Endothelial cell of umbilical vein (primary cell): ENCODE data around the gene HOXC9. TPM values are rescaled to one million over a fixed set of nuclear protein-coding genes. Genes with fewer than 3 reads are reported as not detected.

Experiments used
- BruUV-seq: library from RNA; stranded (reverse); fragments of 400-500 nt; replicated peaks from 2 replicates; lab custom pipeline; 2021; lab: Mats Ljungman, UMichigan
- CTCF ChIA-PET: fragments of 300-600, 350-600 bp; sonication (Branson Sonifier 250); formaldehyde crosslinking; loops from one replicate; lab custom pipeline; 2021; ENCODE audit warnings: antibody characterized with exemption, inconsistent platforms; lab: Charles Lee
- POLR2A ChIA-PET: fragments of 300-600, 350-600 bp; sonication (Branson Sonifier 250); formaldehyde crosslinking; loops from one replicate; lab custom pipeline; 2021; ENCODE audit warnings: antibody characterized with exemption, inconsistent platforms; lab: Charles Lee
- DNase-seq: peaks from one replicate; pipeline ENCODE4 v3.0.0-alpha.2; 2011; ENCODE audit warnings: low read depth, low spot score
- FAIRE-seq: peaks from 2 replicates; lab custom pipeline; 2011; peaks lifted over from hg19 to GRCh38; lab: Jason Lieb, UNC
- H2AFZ ChIP-seq: 2 replicates; pipeline ENCODE4 v1.6.0; 2012; ENCODE audit warnings: low read depth, low read length, control low read depth, inconsistent platforms
- H3K27ac ChIP-seq: 2 replicates; pipeline ENCODE4 v1.5.1; 2011; ENCODE audit warnings: low read depth, mild to moderate bottlenecking, control low read depth, low read length, moderate library complexity; ENCODE audit not compliant: insufficient read depth
- H3K27me3 ChIP-seq, 2 experiments: 2 replicates each; pipeline versions ENCODE4 v1.6.0 to v1.6.1; 2011; ENCODE audit warnings: low read length in 2 of 2, mixed read lengths in 1 of 2; ENCODE audit not compliant: control insufficient read depth in 2 of 2, insufficient read depth in 2 of 2
- H3K36me3 ChIP-seq, 2 experiments: 2 replicates in 1 of 2; 3 replicates in 1 of 2; pipeline ENCODE4 v1.5.1; 2011; ENCODE audit warnings: low read length in 2 of 2, mild to moderate bottlenecking in 1 of 2, moderate library complexity in 1 of 2; ENCODE audit not compliant: control insufficient read depth in 2 of 2, insufficient read depth in 2 of 2; ENCODE audit errors: extremely low read depth in 1 of 2
- H3K4me1 ChIP-seq: 3 replicates; pipeline ENCODE4 v1.5.1; 2011; ENCODE audit warnings: mild to moderate bottlenecking, low read length; ENCODE audit not compliant: control insufficient read depth, insufficient read depth; ENCODE audit errors: extremely low read depth
- H3K4me2 ChIP-seq: 2 replicates; pipeline ENCODE4 v1.6.1; 2011; ENCODE audit warnings: low read length, control low read depth, mixed read lengths; ENCODE audit not compliant: insufficient read depth
- H3K4me3 ChIP-seq, 3 experiments: fragments of 200-600 bp in 1 of 3; sonication (generic), shearing (Covaris generic) in 1 of 3; replicated peaks in 1 of 3; 2 replicates each; pipeline ENCODE4 v1.5.1; 2011 to 2016; ENCODE audit warnings: control low read depth in 3 of 3, low read length in 3 of 3, mild to moderate bottlenecking in 2 of 3, inconsistent platforms in 1 of 3, low read depth in 1 of 3, moderate library complexity in 1 of 3; ENCODE audit not compliant: insufficient read depth in 1 of 3
- H3K79me2 ChIP-seq: 2 replicates; pipeline ENCODE4 v1.6.0; 2012; ENCODE audit warnings: low read length, inconsistent platforms; ENCODE audit not compliant: control insufficient read depth, insufficient read depth
- H3K9ac ChIP-seq: replicated peaks from 2 replicates; pipeline ENCODE3; 2011; ENCODE audit warnings: low read length, control low read depth; ENCODE audit not compliant: insufficient read depth; ENCODE audit errors: extremely low read depth
- H3K9me1 ChIP-seq: replicated peaks from 3 replicates; pipeline ENCODE4 v1.6.0; 2011; ENCODE audit warnings: mild to moderate bottlenecking, low read length; ENCODE audit not compliant: control insufficient read depth, insufficient read depth; ENCODE audit errors: extremely low read depth
- H3K9me3 ChIP-seq: replicated peaks from 2 replicates; pipeline ENCODE4 v1.5.1; 2012; ENCODE audit warnings: low read length, inconsistent platforms; ENCODE audit not compliant: control insufficient read depth, insufficient read depth
- H4K20me1 ChIP-seq: replicated peaks from 2 replicates; pipeline ENCODE3; 2011; ENCODE audit warnings: mild to moderate bottlenecking, low read length; ENCODE audit not compliant: control insufficient read depth, insufficient read depth; ENCODE audit errors: extremely low read depth
- EZH2 ChIP-seq: IDR thresholded peaks from 2 replicates; pipeline ENCODE4 v1.6.1; 2012; ENCODE audit warnings: borderline replicate concordance, low read depth, mild to moderate bottlenecking, moderate library complexity, low read length, inconsistent platforms; ENCODE audit not compliant: severe bottlenecking
- FOS ChIP-seq: IDR thresholded peaks from 2 replicates; pipeline ENCODE4 v1.6.1; 2011; ENCODE audit warnings: mild to moderate bottlenecking, low read length, moderate library complexity, borderline replicate concordance; ENCODE audit not compliant: insufficient read depth
- JUN ChIP-seq: IDR thresholded peaks from 2 replicates; pipeline ENCODE4 v1.6.1; 2011; ENCODE audit warnings: borderline replicate concordance, low read depth; ENCODE audit not compliant: insufficient read length, insufficient read depth
- MAX ChIP-seq: IDR thresholded peaks from 2 replicates; pipeline ENCODE4 v1.6.1; 2011; ENCODE audit not compliant: insufficient read depth, insufficient read length
- MYC ChIP-seq: IDR thresholded peaks from one replicate; pipeline ENCODE4 v1.6.1; 2011; ENCODE audit warnings: mild to moderate bottlenecking, low read depth, low read length
- dilution Hi-C: fragments of 300-500 bp; cut with MboI; formaldehyde crosslinking; loops from one replicate; pipeline ENCODE4 v1.15.0; 2019; ENCODE audit warnings: low sequenced_read_pairs; ENCODE audit not compliant: extremely low pct_ligation_motif_present
- intact Hi-C: fragments of 100-400 bp; cut with micrococcal nuclease; formaldehyde crosslinking; loops from one replicate; pipeline ENCODE4 v1.10.0; 2022
- polyA plus RNA-seq, 4 experiments: library from polyadenylated mRNA; depleted of rRNA in 3 of 4; stranded (reverse) in 3 of 4; unstranded in 1 of 4; fragments of >200 nt; gene quantifications; 2 replicates each; pipeline versions ENCODE4 v1.2.1 to v1.2.3, GENCODE V29; 2011 to 2012; ENCODE audit warnings: missing spikeins in 1 of 4
- total RNA-seq: library from RNA; stranded (reverse); gene quantifications from 2 replicates; pipeline ENCODE4 v1.2.3, GENCODE V29; 2021

Gene HOXC9
- total and polyA plus RNA-seq, 2 donors (not counting 3 experiments of a cell fraction or from before 2014, with no cell fraction given) = 0.40 to 0.58 TPM

GRCh38 chr12:54026640-54027441 lies 26.9 kb downstream of the HOXC9 start:
- dilution Hi-C loops (no loop called here), intact Hi-C loops (no loop called here)
- Histone ChIP-seq H3K9me3 (no peaks in the 10 kb centered on the region), H4K20me1 (no peaks in the 10 kb centered on the region), H3K36me3 (no peaks in the 10 kb centered on the region), H3K4me2 (no peak overlapping the region), H3K9me1 (no peaks in the 10 kb centered on the region), H3K4me1 (no peaks in the 10 kb centered on the region), H3K27me3 (peaks cover 80 to 96% of the 10 kb centered on the region in 2 experiments), H3K27ac (no peak overlapping the region), H3K79me2 (no peaks in the 10 kb centered on the region), H3K9ac (no peak overlapping the region), H3K4me3 (no peak overlapping the region), H2AFZ (no peak overlapping the region)
- TF ChIP-seq EZH2 (peak; percentile 72), FOS (no peak), JUN (no peak), MYC (no peak)
- BruUV-seq = no TSS peak
- ChIA-PET CTCF (interaction anchor here (1.2 to 2.6 kb wide), 3 partner anchors 14 to 174 kb away, joined by 3 to 11 read pairs (median 5); no protein-coding TSS in a partner anchor), POLR2A (no interaction called here)
- FAIRE-seq (no peak), DNase-seq (no peak)

GRCh38 chr12:54027442-54027786 lies 27.5 kb downstream of the HOXC9 start:
- no peaks in the 10 kb centered on the region for H3K79me2 ChIP-seq
- DNase-seq = no peak

More at GRCh38 chr12:54027442-54027786, 27.5 kb downstream of the HOXC9 start:
- no peak for FAIRE-seq
- Histone ChIP-seq H4K20me1 (no peaks in the 10 kb centered on the region), H3K9ac (no peak overlapping the region), H3K36me3 (no peaks in the 10 kb centered on the region), H3K27ac (no peak overlapping the region), H3K27me3 (peaks cover 83 to 96% of the 10 kb centered on the region in 2 experiments), H2AFZ (no peak overlapping the region), H3K4me1 (no peaks in the 10 kb centered on the region), H3K4me3 (no peak overlapping the region), H3K9me3 (no peaks in the 10 kb centered on the region), H3K4me2 (no peak overlapping the region), H3K9me1 (no peaks in the 10 kb centered on the region)
- ChIA-PET CTCF (interaction anchor here (1.2 to 2.6 kb wide), 3 partner anchors 15 to 174 kb away, joined by 3 to 11 read pairs (median 5); no protein-coding TSS in a partner anchor), POLR2A (no interaction called here)
- no TSS peak for BruUV-seq
- TF ChIP-seq EZH2 (peak; percentile 1), MAX (no peak)
- intact Hi-C loops = no loop called here
- dilution Hi-C loops = no loop called here
